HG03066 (cell line): ENCODE measurements around the gene PHF1.

Experiments
- ATAC-seq: cut with Tn5 transposase; IDR thresholded peaks from one replicate; pipeline ENCODE4 v1.9.1; 2021; ENCODE audit warnings: low read depth; ENCODE audit not compliant: unreplicated experiment

The PHF1 gene

DNA sequence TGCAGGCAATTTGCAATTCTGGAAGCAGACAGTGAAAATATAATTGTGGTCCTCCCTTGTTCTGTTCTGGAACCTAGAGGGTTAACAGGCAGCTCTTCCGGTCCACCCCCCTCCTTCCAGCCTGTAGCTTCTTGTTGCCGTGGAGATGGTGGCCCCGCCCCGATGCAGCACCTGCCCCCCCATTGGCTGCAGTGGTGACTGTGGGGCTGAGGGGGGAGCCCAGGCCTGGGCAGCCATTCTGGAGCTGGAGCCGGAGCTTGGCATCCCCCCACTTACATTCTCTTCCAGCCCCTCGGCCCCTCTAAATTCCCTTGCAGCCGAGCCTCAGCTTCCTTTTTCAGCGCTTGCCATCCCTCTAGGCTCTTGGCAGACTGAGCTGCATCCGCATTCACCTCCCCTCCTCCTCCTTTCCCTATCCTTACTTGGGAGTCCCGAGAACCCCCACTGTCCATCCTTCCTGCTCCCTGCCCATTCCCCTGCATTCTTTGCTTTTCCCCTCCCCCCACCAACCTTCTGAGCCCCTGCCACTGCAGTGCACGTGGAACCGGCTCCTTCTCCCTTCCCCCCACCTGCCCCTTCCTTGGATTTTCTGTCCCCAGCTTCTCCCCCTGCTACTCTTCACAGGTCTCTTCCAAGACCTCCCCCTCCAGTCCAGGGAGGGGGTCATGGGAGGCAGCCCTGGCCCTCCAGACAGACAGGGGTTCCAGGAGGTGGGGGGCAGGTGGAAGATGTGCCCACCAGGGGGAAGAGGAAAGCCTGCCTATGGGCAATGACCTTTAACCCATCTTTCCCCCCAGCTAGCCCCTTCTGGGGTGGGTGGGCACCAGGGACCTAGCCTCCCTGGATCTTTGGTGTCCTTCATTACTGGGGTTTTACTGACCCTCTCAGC lies 20.4 kb downstream of the PHF1 start:
- ATAC-seq: no peak

DNA sequence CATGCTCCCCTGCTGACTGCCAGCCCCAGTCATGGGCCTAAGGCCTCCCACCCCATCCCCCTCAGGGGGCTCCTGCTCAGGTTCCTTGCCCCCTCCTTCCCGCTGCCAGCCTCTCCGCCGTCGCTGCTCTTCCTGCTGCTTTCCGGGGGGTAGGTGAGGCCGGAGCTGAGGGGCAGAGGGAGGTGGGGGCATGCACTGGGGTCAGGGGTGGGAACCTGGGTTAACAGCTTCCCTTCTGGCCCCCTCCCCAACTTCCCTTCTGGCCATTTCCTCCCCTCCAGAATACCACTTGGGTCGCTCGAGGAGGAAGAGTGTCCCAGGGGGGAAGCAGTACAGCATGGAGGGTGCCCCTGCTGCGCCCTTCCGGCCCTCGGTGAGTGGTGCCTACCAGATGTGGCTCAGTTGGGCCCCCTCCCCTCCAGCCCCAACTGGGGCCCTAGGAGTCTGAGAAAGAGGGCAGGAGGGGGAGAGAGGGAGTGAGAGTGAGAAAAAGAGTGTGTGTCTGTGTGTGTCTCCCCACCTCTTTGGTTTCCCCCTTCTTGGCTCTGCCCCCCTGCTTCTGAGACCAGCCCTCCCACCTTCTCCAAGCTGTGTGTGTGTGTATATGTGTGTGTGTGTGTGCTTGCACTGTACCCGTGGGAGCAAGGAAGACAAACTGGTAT lies 21.2 kb downstream of the PHF1 start:
- ATAC-seq: no peak

- ATAC-seq: no peak
These were observed 21.7 kb downstream of the PHF1 start for GRCh38 chr6:33432546-33432945.

GRCh38 chr6:33433001-33433543 lies 22.3 kb downstream of the PHF1 start:
- ATAC-seq: no peak

- no peak for ATAC-seq
These were observed 22.9 kb downstream of the PHF1 start for GRCh38 chr6:33433544-33434191.

DNA sequence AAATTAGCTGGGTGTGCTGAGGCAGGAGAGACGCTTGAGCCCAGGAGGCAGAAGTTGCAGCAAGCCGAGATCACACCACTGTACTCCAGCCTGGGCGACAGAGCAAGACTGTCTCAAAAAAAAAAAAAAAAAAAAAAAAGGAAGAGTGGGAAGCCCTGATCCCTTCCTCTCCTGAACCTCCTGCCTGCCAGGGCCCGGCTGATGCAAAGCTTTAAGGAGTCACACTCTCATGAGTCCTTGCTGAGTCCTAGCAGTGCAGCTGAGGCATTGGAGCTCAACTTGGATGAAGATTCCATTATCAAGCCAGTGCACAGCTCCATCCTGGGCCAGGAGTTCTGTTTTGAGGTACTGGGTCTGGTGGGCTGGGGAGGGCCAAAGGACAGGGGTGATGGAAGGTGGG lies 24.1 kb downstream of the PHF1 start:
- ATAC-seq: no peak

DNA sequence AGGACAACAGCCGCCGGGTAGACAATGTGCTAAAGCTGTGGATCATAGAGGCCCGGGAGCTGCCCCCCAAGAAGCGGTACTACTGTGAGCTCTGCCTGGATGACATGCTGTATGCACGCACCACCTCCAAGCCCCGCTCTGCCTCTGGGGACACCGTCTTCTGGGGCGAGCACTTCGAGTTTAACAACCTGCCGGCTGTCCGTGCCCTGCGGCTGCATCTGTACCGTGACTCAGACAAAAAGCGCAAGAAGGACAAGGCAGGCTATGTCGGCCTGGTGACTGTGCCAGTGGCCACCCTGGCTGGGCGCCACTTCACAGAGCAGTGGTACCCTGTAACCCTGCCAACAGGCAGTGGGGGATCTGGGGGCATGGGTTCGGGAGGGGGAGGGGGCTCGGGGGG lies 26.9 kb downstream of the PHF1 start:
- no peak for ATAC-seq

DNA sequence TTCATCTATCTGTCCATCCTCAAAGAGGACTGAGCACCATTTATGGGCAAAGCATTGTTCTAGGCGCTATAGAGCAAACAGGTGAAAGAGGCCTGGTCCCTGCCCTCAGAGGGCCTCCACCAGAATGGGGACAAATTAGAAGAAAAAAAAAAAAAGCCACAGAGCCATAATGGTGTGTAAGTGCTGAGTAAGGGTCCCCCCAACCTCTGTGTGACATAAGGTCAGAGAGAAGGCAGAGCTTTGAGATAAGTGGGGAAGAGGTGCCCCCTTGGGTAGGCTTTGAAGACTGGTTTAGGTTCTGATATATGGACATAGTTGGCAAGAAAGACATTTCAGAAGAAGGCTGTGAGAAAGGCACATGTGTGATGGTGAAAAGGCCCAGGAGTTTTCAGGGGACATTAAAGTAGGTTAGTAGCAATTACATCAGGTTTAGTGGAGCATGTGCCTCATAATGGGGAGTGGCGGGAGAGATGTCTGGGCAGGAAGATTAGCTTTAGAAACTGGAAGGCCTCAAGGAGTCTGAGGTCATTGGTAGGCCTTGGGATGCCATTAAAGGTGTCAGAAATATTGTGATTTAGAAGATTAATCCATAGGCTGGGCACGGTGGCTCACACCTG lies 28.3 kb downstream of the PHF1 start:
- no peak for ATAC-seq

DNA sequence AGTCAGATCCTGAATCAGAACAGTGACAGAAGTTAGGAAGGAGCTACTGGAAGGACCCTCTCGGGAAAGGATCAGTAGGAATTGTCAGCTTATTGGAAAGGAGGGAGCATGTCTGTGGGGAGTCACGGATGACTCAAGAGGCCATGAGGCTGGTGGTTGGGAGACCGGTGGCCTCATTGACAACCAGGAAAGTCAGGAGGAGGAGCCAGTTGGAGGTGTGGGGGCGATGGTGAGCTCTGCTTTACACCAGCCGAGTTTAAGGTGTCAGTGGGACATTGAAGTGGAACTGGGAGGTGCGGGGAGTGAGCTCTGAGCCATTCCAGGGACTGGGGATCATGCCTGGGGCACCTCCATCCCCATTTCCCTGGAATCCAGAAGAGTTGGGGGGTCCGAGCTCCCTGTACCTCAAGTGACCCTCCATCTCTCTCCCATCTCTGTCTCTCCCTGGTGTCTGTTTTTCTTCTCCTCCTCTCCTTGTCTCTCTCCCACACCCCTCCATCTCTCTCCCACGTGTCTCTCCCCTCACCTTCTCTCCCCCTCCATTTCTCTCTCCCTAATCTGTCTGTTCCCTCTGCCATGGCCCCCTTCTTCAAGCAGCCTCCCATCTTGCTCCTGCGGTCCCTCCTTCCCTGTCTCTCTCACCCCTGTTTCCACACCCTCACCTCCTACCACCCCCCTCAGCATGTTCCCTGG lies 29.3 kb downstream of the PHF1 start:
- ATAC-seq: no peak

DNA sequence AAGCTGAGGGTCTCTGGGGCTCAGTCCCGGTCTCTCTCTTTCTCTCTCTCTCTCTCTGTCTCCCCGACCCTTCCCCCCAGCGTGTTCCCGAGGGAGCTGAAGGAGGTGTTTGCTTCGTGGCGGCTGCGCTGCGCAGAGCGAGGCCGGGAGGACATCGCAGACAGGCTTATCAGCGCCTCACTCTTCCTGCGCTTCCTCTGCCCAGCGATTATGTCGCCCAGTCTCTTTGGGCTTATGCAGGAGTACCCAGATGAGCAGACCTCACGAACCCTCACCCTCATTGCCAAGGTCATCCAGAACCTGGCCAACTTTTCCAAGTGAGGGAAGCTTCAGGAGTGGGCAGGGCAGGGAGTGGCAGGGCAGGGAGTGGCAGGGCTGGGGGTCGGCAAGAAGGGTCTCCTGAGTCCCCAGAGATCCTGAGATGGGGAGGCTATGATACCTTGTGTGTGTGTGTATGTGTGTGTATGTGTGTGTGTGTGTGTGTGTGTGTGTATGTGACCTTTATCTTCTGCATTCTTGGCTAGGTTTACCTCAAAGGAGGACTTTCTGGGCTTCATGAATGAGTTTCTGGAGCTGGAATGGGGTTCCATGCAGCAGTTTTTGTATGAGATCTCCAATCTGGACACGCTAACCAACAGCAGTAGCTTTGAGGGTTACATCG lies 30.0 kb downstream of the PHF1 start:
- no peak for ATAC-seq

DNA sequence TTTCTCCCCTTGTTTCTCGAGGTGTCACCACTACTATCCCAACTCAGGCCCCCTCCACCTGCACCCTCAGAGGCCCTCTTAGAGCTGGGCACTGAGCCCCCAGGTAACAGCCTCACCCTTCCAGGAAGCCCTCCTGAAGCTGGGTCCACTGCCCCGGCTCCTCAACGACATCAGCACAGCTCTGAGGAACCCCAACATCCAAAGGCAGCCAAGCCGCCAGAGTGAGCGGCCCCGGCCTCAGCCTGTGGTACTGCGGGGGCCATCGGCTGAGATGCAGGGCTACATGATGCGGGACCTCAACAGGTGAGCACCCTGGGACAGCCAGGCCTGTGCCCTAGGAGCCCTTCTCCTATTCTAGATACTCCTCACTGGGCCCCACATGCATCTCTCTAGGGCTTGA lies 30.6 kb downstream of the PHF1 start:
- ATAC-seq: no peak

DNA sequence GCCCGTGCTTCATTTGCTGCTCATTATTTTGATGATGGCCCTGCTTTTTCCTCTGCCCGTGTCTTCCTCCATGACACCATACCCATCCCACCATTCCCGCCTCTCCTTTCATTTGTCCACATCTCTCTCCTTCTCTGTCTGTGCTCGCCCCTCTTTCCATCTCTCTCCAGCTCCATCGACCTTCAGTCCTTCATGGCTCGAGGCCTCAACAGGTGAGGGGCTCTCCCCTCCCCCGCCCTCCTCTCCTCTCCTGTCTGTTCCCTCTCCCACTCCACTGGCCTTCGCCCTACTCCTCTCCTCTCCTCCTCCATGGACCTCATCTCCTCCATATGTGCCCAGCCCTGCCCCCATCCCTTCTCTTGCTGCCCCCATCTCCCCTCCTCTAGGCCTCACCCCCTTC lies 31.5 kb downstream of the PHF1 start:
- no peak for ATAC-seq

- ATAC-seq: no peak
These were observed 32.2 kb downstream of the PHF1 start for GRCh38 chr6:33443025-33443424.

GRCh38 chr6:33443619-33444504 lies 33.0 kb downstream of the PHF1 start:
- ATAC-seq: no peak

GRCh38 chr6:33445119-33445603 lies 34.3 kb downstream of the PHF1 start:
- ATAC-seq: no peak

DNA sequence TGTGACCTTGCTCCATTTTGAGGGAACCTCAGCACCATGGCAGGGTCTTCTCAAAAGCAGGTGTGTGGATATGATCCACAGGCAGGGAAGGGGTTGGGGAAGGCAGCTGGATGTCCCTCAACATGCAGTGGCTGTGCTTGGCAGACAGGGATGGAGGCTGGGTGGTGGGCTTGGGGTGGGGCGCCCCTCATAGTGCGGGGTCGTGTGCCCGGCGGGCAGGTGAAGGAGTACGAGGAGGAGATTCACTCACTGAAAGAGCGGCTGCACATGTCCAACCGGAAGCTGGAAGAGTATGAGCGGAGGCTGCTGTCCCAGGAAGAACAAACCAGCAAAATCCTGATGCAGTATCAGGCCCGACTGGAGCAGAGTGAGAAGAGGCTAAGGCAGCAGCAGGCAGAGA lies 35.5 kb downstream of the PHF1 start:
- no peak for ATAC-seq

DNA sequence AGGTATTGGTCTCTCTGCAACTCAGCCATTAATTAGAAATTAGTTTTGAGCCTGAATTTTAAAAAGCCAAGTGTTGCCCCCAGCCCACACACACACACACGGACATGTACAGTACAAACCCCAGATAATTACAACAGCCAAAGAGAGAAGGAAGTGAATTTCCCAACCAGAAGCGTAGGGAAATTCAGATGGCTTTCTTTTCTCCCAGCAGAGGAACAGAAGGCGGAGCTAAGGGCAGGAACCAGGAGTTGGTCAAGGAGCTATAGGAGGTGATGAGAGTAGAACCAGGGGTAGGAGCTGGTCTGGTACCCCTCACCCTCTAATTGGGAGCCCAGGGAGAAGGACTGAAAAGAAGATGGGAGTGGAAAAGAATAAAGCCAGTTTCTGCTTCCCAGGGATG lies 39.6 kb downstream of the PHF1 start:
- ATAC-seq: no peak

- no peak for ATAC-seq
These were observed 40.8 kb downstream of the PHF1 start for GRCh38 chr6:33451606-33452005.

- no peak for ATAC-seq
These were observed 41.7 kb downstream of the PHF1 start for GRCh38 chr6:33452496-33452895.
